Endothelial cell of umbilical vein (primary cell): ENCODE measurements around the gene TLCD3B. TPM values are rescaled to one million over a fixed set of nuclear protein-coding genes. Genes with fewer than 3 reads are reported as not detected.

Experiments
- BruUV-seq: library from RNA; stranded (reverse); fragments of 400-500 nt; replicated peaks from 2 replicates; lab custom pipeline; 2021; lab: Mats Ljungman, UMichigan
- CTCF ChIA-PET: fragments of 300-600, 350-600 bp; sonication (Branson Sonifier 250); formaldehyde crosslinking; loops from one replicate; lab custom pipeline; 2021; ENCODE audit warnings: antibody characterized with exemption, inconsistent platforms; lab: Charles Lee
- POLR2A ChIA-PET: fragments of 300-600, 350-600 bp; sonication (Branson Sonifier 250); formaldehyde crosslinking; loops from one replicate; lab custom pipeline; 2021; ENCODE audit warnings: antibody characterized with exemption, inconsistent platforms; lab: Charles Lee
- DNase-seq: peaks from one replicate; pipeline ENCODE4 v3.0.0-alpha.2; 2011; ENCODE audit warnings: low read depth, low spot score
- FAIRE-seq: peaks from 2 replicates; lab custom pipeline; 2011; peaks lifted over from hg19 to GRCh38; lab: Jason Lieb, UNC
- H2AFZ ChIP-seq: 2 replicates; pipeline ENCODE4 v1.6.0; 2012; ENCODE audit warnings: low read depth, low read length, control low read depth, inconsistent platforms
- H3K27ac ChIP-seq: 2 replicates; pipeline ENCODE4 v1.5.1; 2011; ENCODE audit warnings: low read depth, mild to moderate bottlenecking, control low read depth, low read length, moderate library complexity; ENCODE audit not compliant: insufficient read depth
- H3K27me3 ChIP-seq, 2 experiments: 2 replicates each; pipeline versions ENCODE4 v1.6.0 to v1.6.1; 2011; ENCODE audit warnings: low read length in 2 of 2, mixed read lengths in 1 of 2; ENCODE audit not compliant: control insufficient read depth in 2 of 2, insufficient read depth in 2 of 2
- H3K36me3 ChIP-seq, 2 experiments: 2 replicates in 1 of 2; 3 replicates in 1 of 2; pipeline ENCODE4 v1.5.1; 2011; ENCODE audit warnings: low read length in 2 of 2, mild to moderate bottlenecking in 1 of 2, moderate library complexity in 1 of 2; ENCODE audit not compliant: control insufficient read depth in 2 of 2, insufficient read depth in 2 of 2; ENCODE audit errors: extremely low read depth in 1 of 2
- H3K4me1 ChIP-seq: 3 replicates; pipeline ENCODE4 v1.5.1; 2011; ENCODE audit warnings: mild to moderate bottlenecking, low read length; ENCODE audit not compliant: control insufficient read depth, insufficient read depth; ENCODE audit errors: extremely low read depth
- H3K4me2 ChIP-seq: 2 replicates; pipeline ENCODE4 v1.6.1; 2011; ENCODE audit warnings: low read length, control low read depth, mixed read lengths; ENCODE audit not compliant: insufficient read depth
- H3K4me3 ChIP-seq, 3 experiments: fragments of 200-600 bp in 1 of 3; sonication (generic), shearing (Covaris generic) in 1 of 3; replicated peaks in 1 of 3; 2 replicates each; pipeline ENCODE4 v1.5.1; 2011 to 2016; ENCODE audit warnings: control low read depth in 3 of 3, low read length in 3 of 3, mild to moderate bottlenecking in 2 of 3, inconsistent platforms in 1 of 3, low read depth in 1 of 3, moderate library complexity in 1 of 3; ENCODE audit not compliant: insufficient read depth in 1 of 3
- H3K79me2 ChIP-seq: 2 replicates; pipeline ENCODE4 v1.6.0; 2012; ENCODE audit warnings: low read length, inconsistent platforms; ENCODE audit not compliant: control insufficient read depth, insufficient read depth
- H3K9ac ChIP-seq: replicated peaks from 2 replicates; pipeline ENCODE3; 2011; ENCODE audit warnings: low read length, control low read depth; ENCODE audit not compliant: insufficient read depth; ENCODE audit errors: extremely low read depth
- H3K9me1 ChIP-seq: replicated peaks from 3 replicates; pipeline ENCODE4 v1.6.0; 2011; ENCODE audit warnings: mild to moderate bottlenecking, low read length; ENCODE audit not compliant: control insufficient read depth, insufficient read depth; ENCODE audit errors: extremely low read depth
- H3K9me3 ChIP-seq: replicated peaks from 2 replicates; pipeline ENCODE4 v1.5.1; 2012; ENCODE audit warnings: low read length, inconsistent platforms; ENCODE audit not compliant: control insufficient read depth, insufficient read depth
- H4K20me1 ChIP-seq: replicated peaks from 2 replicates; pipeline ENCODE3; 2011; ENCODE audit warnings: mild to moderate bottlenecking, low read length; ENCODE audit not compliant: control insufficient read depth, insufficient read depth; ENCODE audit errors: extremely low read depth
- EZH2 ChIP-seq: IDR thresholded peaks from 2 replicates; pipeline ENCODE4 v1.6.1; 2012; ENCODE audit warnings: borderline replicate concordance, low read depth, mild to moderate bottlenecking, moderate library complexity, low read length, inconsistent platforms; ENCODE audit not compliant: severe bottlenecking
- MAX ChIP-seq: IDR thresholded peaks from 2 replicates; pipeline ENCODE4 v1.6.1; 2011; ENCODE audit not compliant: insufficient read depth, insufficient read length
- MYC ChIP-seq: IDR thresholded peaks from one replicate; pipeline ENCODE4 v1.6.1; 2011; ENCODE audit warnings: mild to moderate bottlenecking, low read depth, low read length
- POLR2A ChIP-seq: IDR thresholded peaks from 2 replicates; pipeline ENCODE4 v1.6.1; 2012; ENCODE audit warnings: low read depth, mild to moderate bottlenecking, control low read depth, low read length
- POLR2AphosphoS5 ChIP-seq: IDR thresholded peaks from 2 replicates; pipeline ENCODE4 v1.6.1; 2012; ENCODE audit warnings: low read depth, mild to moderate bottlenecking, control low read depth, low read length, moderate library complexity; ENCODE audit not compliant: insufficient read depth
- dilution Hi-C: fragments of 300-500 bp; cut with MboI; formaldehyde crosslinking; loops from one replicate; pipeline ENCODE4 v1.15.0; 2019; ENCODE audit warnings: low sequenced_read_pairs; ENCODE audit not compliant: extremely low pct_ligation_motif_present
- intact Hi-C: fragments of 100-400 bp; cut with micrococcal nuclease; formaldehyde crosslinking; loops from one replicate; pipeline ENCODE4 v1.10.0; 2022
- polyA plus RNA-seq, 4 experiments: library from polyadenylated mRNA; depleted of rRNA in 3 of 4; stranded (reverse) in 3 of 4; unstranded in 1 of 4; fragments of >200 nt; gene quantifications; 2 replicates each; pipeline versions ENCODE4 v1.2.1 to v1.2.3, GENCODE V29; 2011 to 2012; ENCODE audit warnings: missing spikeins in 1 of 4
- total RNA-seq: library from RNA; stranded (reverse); gene quantifications from 2 replicates; pipeline ENCODE4 v1.2.3, GENCODE V29; 2021

TLCD3B gene
- total and polyA plus RNA-seq, 2 donors (not counting 3 experiments of a cell fraction or from before 2014, with no cell fraction given) = 0.37 to 0.86 TPM

GRCh38 chr16:29995324-29995910 lies 35.7 kb downstream of the TLCD3B start, which contains the start of gene HIRIP3:
Gene HIRIP3, minus strand, starts transcription at chr16:29995617. Its CDS starts 12 bp downstream, at chr16:29995605.
- FAIRE-seq = no peak
- dilution Hi-C loops = loop anchor here (10.0 kb wide), 1 partner anchor 191 kb away; the partner anchor contains the start of gene MAZ

GRCh38 chr16:29994600-29995323 lies 36.3 kb downstream of the TLCD3B start:
- intact Hi-C loops (loop anchor here (1.0 kb wide), 1 partner anchor 33 kb away; no protein-coding TSS in a partner anchor), dilution Hi-C loops (loop anchor here (10.0 kb wide), 1 partner anchor 190 kb away; the partner anchor contains the start of gene MAZ)
- no peak for TF ChIP-seq EZH2
- peak; percentile 14 for TF ChIP-seq POLR2AphosphoS5
- H3K9me3 ChIP-seq = no peaks in the 10 kb centered on the region
- POLR2A ChIA-PET = interaction anchor here (0.8 to 1.0 kb wide), 2 partner anchors 9 to 21 kb away, joined by 3 read pairs; partner anchors contain the start of gene TAOK2
- H3K27ac ChIP-seq = peak overlapping the region; percentile 76
- peaks cover 11 to 26% of the 10 kb centered on the region in 2 experiments for H3K36me3 ChIP-seq
- FAIRE-seq (no peak), DNase-seq (peak; percentile 29)
- no peaks in the 10 kb centered on the region for H3K27me3 ChIP-seq
- peaks cover 22% of the 10 kb centered on the region for H3K4me1 ChIP-seq
- H3K4me3 ChIP-seq = peak overlapping the region; percentile 52 to 81 (median 70)
- peak overlapping the region; percentile 94 for H3K9ac ChIP-seq
- H3K4me2 ChIP-seq = peak overlapping the region; percentile 84
- peak overlapping the region; percentile 49 for H2AFZ ChIP-seq
- CTCF ChIA-PET = interaction anchor here (0.9 to 1.8 kb wide), 5 partner anchors 11 to 162 kb away, joined by 3 to 5 read pairs (median 4); partner anchors contain the start of gene TMEM219
- no TSS peak for BruUV-seq
- no peaks in the 10 kb centered on the region for H3K9me1 ChIP-seq
- no peaks in the 10 kb centered on the region for H4K20me1 ChIP-seq
- peaks cover 7% of the 10 kb centered on the region for H3K79me2 ChIP-seq

More at GRCh38 chr16:29995324-29995910, 35.7 kb downstream of the TLCD3B start, which contains the start of gene HIRIP3:
- Histone ChIP-seq H2AFZ (peak within 1 kb of the TSS; percentile 76), H4K20me1 (no peaks in the 10 kb centered on the region), H3K9me3 (no peaks in the 10 kb centered on the region), H3K27ac (peak within 1 kb of the TSS; percentile 76), H3K9me1 (no peaks in the 10 kb centered on the region), H3K36me3 (peaks cover 6 to 25% of the 10 kb centered on the region in 2 experiments), H3K9ac (peak within 1 kb of the TSS; percentile 94), H3K4me2 (peak within 1 kb of the TSS; percentile 84), H3K4me1 (peaks cover 22% of the 10 kb centered on the region), H3K79me2 (peaks cover 7% of the 10 kb centered on the region), H3K4me3 (peak within 1 kb of the TSS; percentile 70 to 81 (median 73)), H3K27me3 (no peaks in the 10 kb centered on the region)
- DNase-seq = peak; percentile 73
- TF ChIP-seq MYC (no peak), POLR2AphosphoS5 (peak; percentile 46), MAX (no peak), POLR2A (peak; percentile 80)
- POLR2A ChIA-PET = interaction anchor here (1.0 kb wide), 1 partner anchor 9 kb away, joined by 3 read pairs; no protein-coding TSS in a partner anchor
- BruUV-seq = TSS peak; percentile 71
- CTCF ChIA-PET = interaction anchor here (0.8 to 1.0 kb wide), 2 partner anchors 10 to 147 kb away, joined by 3 read pairs; no protein-coding TSS in a partner anchor
- intact Hi-C loops = loop anchor here (1.0 kb wide), 1 partner anchor 34 kb away; no protein-coding TSS in a partner anchor
